H1 (cell line): ENCODE data around the gene RAB1A. TPM values are rescaled to one million over a fixed set of nuclear protein-coding genes. Genes with fewer than 3 reads are reported as not detected.
A peak's percentile ranks its signal among the peaks of the same experiment; 100 is the strongest.

Experiments
- CTCF ChIA-PET: fragments of 300-600 bp; sonication (Branson Sonifier 250); formaldehyde crosslinking; loops from one replicate; lab custom pipeline; 2021; ENCODE audit not compliant: partially characterized antibody; lab: Charles Lee
- POLR2A ChIA-PET: fragments of 300-600 bp; sonication (Branson Sonifier 250); formaldehyde crosslinking; loops from one replicate; lab custom pipeline; 2021; ENCODE audit warnings: inconsistent platforms; ENCODE audit not compliant: partially characterized antibody; lab: Charles Lee
- DNase-seq, 2 experiments: peaks; one replicate each; pipeline versions ENCODE4 v3.0.0 to v3.0.0-alpha.2; 2010 to 2022; ENCODE audit warnings: low spot score in 2 of 2, low read depth in 1 of 2, mixed read lengths in 1 of 2
- FAIRE-seq: peaks from 2 replicates; lab custom pipeline; 2011; peaks lifted over from hg19 to GRCh38; lab: Jason Lieb, UNC
- H2AFZ ChIP-seq: 2 replicates; pipeline ENCODE4 v1.8.1; 2012; ENCODE audit warnings: low read length, inconsistent platforms
- H2AK5ac ChIP-seq: 2 replicates; pipeline ENCODE4 v1.6.1; 2013; ENCODE audit warnings: low read depth, low read length
- H2BK120ac ChIP-seq: replicated peaks from 2 replicates; pipeline ENCODE3; 2013; ENCODE audit warnings: low read depth, low read length, inconsistent platforms
- H2BK12ac ChIP-seq: 2 replicates; pipeline ENCODE4 v1.6.1; 2013; ENCODE audit warnings: low read depth, low read length
- H2BK15ac ChIP-seq: 2 replicates; pipeline ENCODE4 v1.6.1; 2013; ENCODE audit warnings: low read length
- H2BK20ac ChIP-seq: 2 replicates; pipeline ENCODE4 v1.6.1; 2013; ENCODE audit warnings: low read length
- H2BK5ac ChIP-seq: 2 replicates; pipeline ENCODE4 v1.6.1; 2013; ENCODE audit warnings: low read depth, low read length
- H3K14ac ChIP-seq: 2 replicates; pipeline ENCODE4 v1.6.1; 2013; ENCODE audit warnings: inconsistent platforms; ENCODE audit not compliant: insufficient read length
- H3K18ac ChIP-seq: 2 replicates; pipeline ENCODE4 v1.6.1; 2013; ENCODE audit warnings: low read length; ENCODE audit errors: extremely low read depth
- H3K23ac ChIP-seq: 2 replicates; pipeline ENCODE4 v1.6.1; 2013; ENCODE audit warnings: inconsistent platforms; ENCODE audit not compliant: insufficient read length
- H3K23me2 ChIP-seq: 2 replicates; pipeline ENCODE4 v1.6.1; 2013; ENCODE audit warnings: low read depth, low read length
- H3K27ac ChIP-seq: 2 replicates; pipeline ENCODE4 v1.6.1; 2011; ENCODE audit warnings: low read depth, low read length, inconsistent platforms
- H3K27me3 ChIP-seq, 4 experiments: replicated peaks in 1 of 4; 1 replicate in 1 of 4; 2 replicates in 3 of 4; pipeline versions ENCODE4 v1.6.1 to v1.8.1; 2011 to 2013; ENCODE audit warnings: low read length in 3 of 4, mild to moderate bottlenecking in 3 of 4, inconsistent platforms in 2 of 4, mixed read lengths in 2 of 4, moderate library complexity in 1 of 4; ENCODE audit not compliant: control insufficient read depth in 3 of 4, insufficient read depth in 3 of 4; ENCODE audit errors: extremely low read depth in 1 of 4
- H3K36me3 ChIP-seq, 4 experiments: 2 replicates each; pipeline versions ENCODE4 v1.6.1 to v1.8.1; 2011 to 2013; ENCODE audit warnings: mild to moderate bottlenecking in 4 of 4, low read length in 3 of 4, moderate library complexity in 2 of 4, control low read depth in 1 of 4, inconsistent platforms in 1 of 4; ENCODE audit not compliant: insufficient read depth in 4 of 4, control insufficient read depth in 2 of 4
- H3K4ac ChIP-seq: replicated peaks from 2 replicates; pipeline ENCODE3; 2013; ENCODE audit warnings: low read length, low read depth, mixed read lengths, inconsistent platforms; ENCODE audit not compliant: insufficient read length
- H3K4me1 ChIP-seq, 4 experiments: replicated peaks in 1 of 4; 1 replicate in 1 of 4; 2 replicates in 3 of 4; pipeline versions ENCODE4 v1.6.1 to v1.8.1; 2011 to 2013; ENCODE audit warnings: low read length in 3 of 4, inconsistent platforms in 2 of 4, mixed read lengths in 1 of 4; ENCODE audit not compliant: insufficient read depth in 4 of 4, control insufficient read depth in 3 of 4
- H3K4me2 ChIP-seq, 2 experiments: 2 replicates each; pipeline versions ENCODE4 v1.6.1 to v1.8.1; 2011 to 2013; ENCODE audit warnings: low read depth in 2 of 2, low read length in 2 of 2, control low read depth in 1 of 2, inconsistent platforms in 1 of 2, mild to moderate bottlenecking in 1 of 2; ENCODE audit not compliant: insufficient read depth in 1 of 2
- H3K4me3 ChIP-seq, 4 experiments: fragments of 200-600, 300-600 bp in 1 of 4; sonication (generic), shearing (Covaris generic), sonication (Bioruptor Twin) in 1 of 4; 2 replicates each; pipeline versions ENCODE4 v1.5.1 to v1.8.1; 2011 to 2016; ENCODE audit warnings: low read length in 4 of 4, low read depth in 3 of 4, control low read depth in 2 of 4, inconsistent platforms in 2 of 4, mild to moderate bottlenecking in 2 of 4, mixed read lengths in 1 of 4, moderate library complexity in 1 of 4; ENCODE audit not compliant: insufficient read depth in 2 of 4; ENCODE audit errors: extremely low read depth in 1 of 4
- H3K56ac ChIP-seq: replicated peaks from 2 replicates; pipeline ENCODE3; 2013; ENCODE audit warnings: low read depth, mild to moderate bottlenecking, mixed read lengths, low read length, inconsistent platforms; ENCODE audit not compliant: insufficient read length
- H3K79me1 ChIP-seq: 2 replicates; pipeline ENCODE4 v1.6.1; 2013; ENCODE audit warnings: low read depth, low read length, control low read depth
- H3K79me2 ChIP-seq, 2 experiments: 2 replicates each; pipeline versions ENCODE4 v1.6.1 to v1.8.1; 2012 to 2013; ENCODE audit warnings: low read length in 2 of 2, mild to moderate bottlenecking in 2 of 2, inconsistent platforms in 1 of 2; ENCODE audit not compliant: insufficient read depth in 2 of 2, control insufficient read depth in 1 of 2
- H3K9ac ChIP-seq, 4 experiments: replicated peaks in 1 of 4; 1 replicate in 1 of 4; 2 replicates in 3 of 4; pipeline versions ENCODE4 v1.6.1 to v1.8.1; 2011 to 2013; ENCODE audit warnings: low read depth in 3 of 4, low read length in 3 of 4, control low read depth in 2 of 4, mild to moderate bottlenecking in 2 of 4, moderate library complexity in 2 of 4, inconsistent platforms in 1 of 4; ENCODE audit errors: extremely low read depth in 1 of 4
- H3K9me3 ChIP-seq, 2 experiments: 2 replicates each; pipeline versions ENCODE4 v1.6.1 to v1.8.1; 2012 to 2013; ENCODE audit warnings: mild to moderate bottlenecking in 2 of 2, moderate library complexity in 2 of 2, control low read depth in 1 of 2, inconsistent platforms in 1 of 2, low read depth in 1 of 2, low read length in 1 of 2, mixed read lengths in 1 of 2; ENCODE audit not compliant: insufficient read depth in 2 of 2
- H4K20me1 ChIP-seq, 2 experiments: replicated peaks in 1 of 2; 2 replicates each; pipeline versions ENCODE3 to v1.8.1; 2011 to 2013; ENCODE audit warnings: inconsistent platforms in 2 of 2, low read length in 2 of 2, mild to moderate bottlenecking in 1 of 2; ENCODE audit not compliant: insufficient read depth in 2 of 2, control insufficient read depth in 1 of 2
- H4K5ac ChIP-seq: 2 replicates; pipeline ENCODE4 v1.6.1; 2013; ENCODE audit warnings: low read length, low read depth, mixed read lengths, inconsistent platforms; ENCODE audit not compliant: insufficient read length
- H4K8ac ChIP-seq: 2 replicates; pipeline ENCODE4 v1.8.0; 2013; ENCODE audit warnings: mild to moderate bottlenecking, moderate library complexity, low read length, inconsistent platforms; ENCODE audit not compliant: insufficient read depth; ENCODE audit errors: extremely low read depth
- H4K91ac ChIP-seq: replicated peaks from 2 replicates; pipeline ENCODE3; 2013; ENCODE audit warnings: low read length, mixed read lengths, inconsistent platforms; ENCODE audit not compliant: insufficient read length
- ASH2L ChIP-seq: fragments of 200-600, 300-600 bp; sonication (generic); IDR thresholded peaks from one replicate; pipeline ENCODE4 v1.7.1; 2017; ENCODE audit warnings: low read length
- CBX5 ChIP-seq: fragments of 300-800, 300-1000 bp; sonication (generic); IDR thresholded peaks from 2 replicates; pipeline ENCODE4 v1.7.1; 2016; ENCODE audit warnings: antibody characterized with exemption, low read length, low read depth
- CEBPB ChIP-seq: IDR thresholded peaks from 2 replicates; pipeline ENCODE4 v1.6.1; 2012; ENCODE audit warnings: low read depth, low read length
- CHD2 ChIP-seq: IDR thresholded peaks from 2 replicates; pipeline ENCODE4 v1.6.1; 2012; ENCODE audit warnings: low read length, improper control_type of control experiment
- GABPA ChIP-seq: IDR thresholded peaks from 2 replicates; pipeline ENCODE4 v1.6.1; 2011; ENCODE audit warnings: mild to moderate bottlenecking, low read length, moderate library complexity, borderline replicate concordance; ENCODE audit not compliant: insufficient read depth
- MAX ChIP-seq: IDR thresholded peaks from 2 replicates; pipeline ENCODE4 v1.6.1; 2012; ENCODE audit warnings: inconsistent platforms
- SIX5 ChIP-seq: IDR thresholded peaks from 2 replicates; pipeline ENCODE4 v1.6.1; 2011; ENCODE audit warnings: mild to moderate bottlenecking, low read depth, low read length
- WGBS, 2 experiments: shearing (Covaris generic) in 1 of 2; methylation state at CpG; one replicate each; pipeline versions ENCODE4 v1.1.6 to v1.1.7; 2013 to 2015; ENCODE audit warnings: low lambda C conversion rate in 2 of 2, mixed read lengths in 2 of 2, inconsistent platforms in 1 of 2, low coverage in 1 of 2, missing lambda C conversion rate in 1 of 2; ENCODE audit not compliant: insufficient replicate concordance in 2 of 2, insufficient coverage in 1 of 2, insufficient read length in 1 of 2; ENCODE audit errors: extremely low coverage in 1 of 2, missing lambda C conversion rate in 1 of 2; 5-methylcytosine and 5-hydroxymethylcytosine counted together
- polyA plus RNA-seq, 7 experiments: library from polyadenylated mRNA; depleted of rRNA in 3 of 7; stranded (reverse) in 5 of 7; unstranded in 2 of 7; fragments of >200 nt in 5 of 7; fragments of 200-250 nt in 2 of 7; gene quantifications; 1 replicate in 5 of 7; 2 replicates in 1 of 7; 4 replicates in 1 of 7; pipeline versions ENCODE4 v1.2.1 to v1.2.3, GENCODE V29; 2011 to 2013; ENCODE audit warnings: missing spikeins in 2 of 7, mixed read lengths in 2 of 7
- total RNA-seq: library from RNA; stranded (reverse); fragmentation: NEBNext Ultra II Directional; extraction: Animal tissue kit (Norgen Biotek cat#: 25700); gene quantifications from 2 replicates; pipeline ENCODE4 v1.2.1, GENCODE V29; 2021

RAB1A gene
- total and polyA plus RNA-seq, 2 of the 8 experiments (the other 6 are each of a cell fraction or from before 2014, with no cell fraction given) = 77.9 to 120 TPM

GRCh38 chr2:65122313-65122712, 7.6 kb downstream of the RAB1A start:
- FAIRE-seq = no peak
- ChIA-PET CTCF (interaction anchor here (0.7 to 1.9 kb wide), 3 partner anchors 47 to 230 kb away, joined by 4 to 7 read pairs (median 4); no protein-coding TSS in a partner anchor), POLR2A (interaction anchor here (1.0 kb wide), 1 partner anchor 8 kb away, joined by 3 read pairs; the partner anchor contains the start of gene RAB1A)

More at GRCh38 chr2:65122313-65122712, 7.6 kb downstream of the RAB1A start:
- no peak overlapping the region for H4K5ac ChIP-seq
- no peak overlapping the region for H3K4me3 ChIP-seq
- no peak overlapping the region for H3K56ac ChIP-seq
- no peaks in the 10 kb centered on the region for H3K27me3 ChIP-seq
- H4K8ac ChIP-seq = no peak overlapping the region
- H2BK120ac ChIP-seq = no peak overlapping the region
- no peak for DNase-seq
- no peak overlapping the region for H3K4ac ChIP-seq
- no peak overlapping the region for H3K14ac ChIP-seq
- H3K9ac ChIP-seq = no peak overlapping the region
- no peak overlapping the region for H3K18ac ChIP-seq
- H2BK15ac ChIP-seq = no peak overlapping the region
- H3K36me3 ChIP-seq = no peaks in the 10 kb centered on the region
- no peak overlapping the region for H3K4me2 ChIP-seq
- H2BK20ac ChIP-seq = no peak overlapping the region
- H3K79me2 ChIP-seq = peaks cover 26 to 98% of the 10 kb centered on the region in 2 experiments
- H2BK12ac ChIP-seq = no peak overlapping the region
- 96% methylated on average over 7 of the region's 7 CpGs; no CpG with 5 or more reads in 1 of the 2 experiments for WGBS, 2 experiments
- H2AFZ ChIP-seq = no peak overlapping the region
- H2AK5ac ChIP-seq = no peak overlapping the region
- peaks cover 0 to 2% (median 0%) of the 10 kb centered on the region in 4 experiments; a peak in 2 of 7 replicates for H3K4me1 ChIP-seq
- H3K79me1 ChIP-seq = peaks cover 3% of the 10 kb centered on the region; the same call in 1 of the 2 replicates
- H3K9me3 ChIP-seq = no peaks in the 10 kb centered on the region
- no peak overlapping the region for H2BK5ac ChIP-seq
- H3K23ac ChIP-seq = no peak overlapping the region
- no peak overlapping the region for H3K27ac ChIP-seq
- H4K20me1 ChIP-seq = peaks cover 5% of the 10 kb centered on the region in 2 experiments
- H3K23me2 ChIP-seq = no peaks in the 10 kb centered on the region
- no peak overlapping the region for H4K91ac ChIP-seq
- no peak for TF ChIP-seq CBX5
- TF ChIP-seq CEBPB = peak; percentile 39; the same call in 1 of the 2 replicates
- TF ChIP-seq ASH2L = no peak
- no peak for TF ChIP-seq GABPA
- no peak for TF ChIP-seq MAX
- TF ChIP-seq CHD2 = no peak
- no peak for TF ChIP-seq SIX5
- TF ChIP-seq, all 59 proteins: peak for 1
